ENCODE results near the gene ASB9. TPM values are rescaled to one million over a fixed set of nuclear protein-coding genes. Genes with fewer than 3 reads are reported as not detected.

Gene ASB9
- total RNA-seq, 1 experiment from 2014 or later, result 0.68 TPM

- ChIA-PET POLR2A (no interaction called here), CTCF (interaction anchor here (0.6 kb wide), 1 partner anchor 14 kb away, joined by 3 read pairs; no protein-coding TSS in a partner anchor)
- no peaks in the 10 kb centered on the region for H3K9me3 Mint-ChIP-seq (ENCODE audit: unreplicated experiment)
- no peak for TF ChIP-seq CTCF (IDR thresholded peaks at IDR 0.05; ENCODE audit: unreplicated experiment)
- H3K4me1 Mint-ChIP-seq (ENCODE audit: insufficient read depth, unreplicated experiment), result no peaks in the 10 kb centered on the region
- peaks cover 67% of the 10 kb centered on the region for H3K27me3 Mint-ChIP-seq (ENCODE audit: insufficient read depth, unreplicated experiment)
- BruUV-seq (replicated peaks), result no TSS peak
- intact Hi-C loops (cut with micrococcal nuclease), result no loop called here
- H3K36me3 Mint-ChIP-seq (ENCODE audit: insufficient read depth, unreplicated experiment), result no peaks in the 10 kb centered on the region
- no peak for DNase-seq (ENCODE audit: unreplicated experiment)
- H3K4me3 Mint-ChIP-seq (ENCODE audit: unreplicated experiment), result no peak overlapping the region
- H3K27ac Mint-ChIP-seq (ENCODE audit: low read depth, unreplicated experiment), result no peak overlapping the region
These were observed 52.7 kb downstream of the ASB9 start for GRCh38 chrX:15217161-15217560.

- no peak overlapping the region for H3K4me3 Mint-ChIP-seq (ENCODE audit: unreplicated experiment)
- H3K27me3 Mint-ChIP-seq (ENCODE audit: insufficient read depth, unreplicated experiment), result peaks cover 62% of the 10 kb centered on the region
- H3K4me1 Mint-ChIP-seq (ENCODE audit: insufficient read depth, unreplicated experiment), result no peaks in the 10 kb centered on the region
- BruUV-seq (replicated peaks), result no TSS peak
- H3K36me3 Mint-ChIP-seq (ENCODE audit: insufficient read depth, unreplicated experiment), result no peaks in the 10 kb centered on the region
- intact Hi-C loops (cut with micrococcal nuclease), result no loop called here
- ChIA-PET CTCF (interaction anchor here (0.6 to 0.8 kb wide), 3 partner anchors 28 to 1121 kb away, joined by 3 to 4 read pairs (median 3); no protein-coding TSS in a partner anchor), POLR2A (no interaction called here)
- DNase-seq (ENCODE audit: unreplicated experiment), result no peak
- H3K9me3 Mint-ChIP-seq (ENCODE audit: unreplicated experiment), result no peaks in the 10 kb centered on the region
- H3K27ac Mint-ChIP-seq (ENCODE audit: low read depth, unreplicated experiment), result no peak overlapping the region
- TF ChIP-seq CTCF (IDR thresholded peaks at IDR 0.05; ENCODE audit: unreplicated experiment), result no peak
These were observed 53.6 kb downstream of the ASB9 start for GRCh38 chrX:15216280-15216679.

GRCh38 chrX:15215366-15215765 is 54.5 kb downstream of the ASB9 start:
- no peaks in the 10 kb centered on the region for H3K36me3 Mint-ChIP-seq (ENCODE audit: insufficient read depth, unreplicated experiment)
- intact Hi-C loops (cut with micrococcal nuclease), result no loop called here
- POLR2A ChIA-PET, result no interaction called here
- no peak for TF ChIP-seq CTCF (IDR thresholded peaks at IDR 0.05; ENCODE audit: unreplicated experiment)
- no peaks in the 10 kb centered on the region for H3K9me3 Mint-ChIP-seq (ENCODE audit: unreplicated experiment)
- no peak overlapping the region for H3K4me3 Mint-ChIP-seq (ENCODE audit: unreplicated experiment)
- CTCF ChIA-PET, result interaction anchor here (0.8 kb wide), 1 partner anchor 10 kb away, joined by 3 read pairs; no protein-coding TSS in a partner anchor
- H3K4me1 Mint-ChIP-seq (ENCODE audit: insufficient read depth, unreplicated experiment), result no peaks in the 10 kb centered on the region
- no peak for DNase-seq (ENCODE audit: unreplicated experiment)
- H3K27ac Mint-ChIP-seq (ENCODE audit: low read depth, unreplicated experiment), result no peak overlapping the region
- H3K27me3 Mint-ChIP-seq (ENCODE audit: insufficient read depth, unreplicated experiment), result peaks cover 57% of the 10 kb centered on the region
- no TSS peak for BruUV-seq (replicated peaks)

GRCh38 chrX:15214588-15214987 is 55.3 kb downstream of the ASB9 start:
- BruUV-seq (replicated peaks), result no TSS peak
- CTCF ChIA-PET, result no interaction called here
- no peak overlapping the region for H3K4me3 Mint-ChIP-seq (ENCODE audit: unreplicated experiment)
- H3K27me3 Mint-ChIP-seq (ENCODE audit: insufficient read depth, unreplicated experiment), result peaks cover 57% of the 10 kb centered on the region
- TF ChIP-seq CTCF (IDR thresholded peaks at IDR 0.05; ENCODE audit: unreplicated experiment), result no peak
- H3K27ac Mint-ChIP-seq (ENCODE audit: low read depth, unreplicated experiment), result no peak overlapping the region
- no peaks in the 10 kb centered on the region for H3K4me1 Mint-ChIP-seq (ENCODE audit: insufficient read depth, unreplicated experiment)
- POLR2A ChIA-PET, result no interaction called here
- H3K36me3 Mint-ChIP-seq (ENCODE audit: insufficient read depth, unreplicated experiment), result no peaks in the 10 kb centered on the region
- H3K9me3 Mint-ChIP-seq (ENCODE audit: unreplicated experiment), result no peaks in the 10 kb centered on the region
- intact Hi-C loops (cut with micrococcal nuclease), result no loop called here
- no peak for DNase-seq (ENCODE audit: unreplicated experiment)

All from MCF 10A (cell line).